ENCODE measurements around the gene UBAP2L.

DNA sequence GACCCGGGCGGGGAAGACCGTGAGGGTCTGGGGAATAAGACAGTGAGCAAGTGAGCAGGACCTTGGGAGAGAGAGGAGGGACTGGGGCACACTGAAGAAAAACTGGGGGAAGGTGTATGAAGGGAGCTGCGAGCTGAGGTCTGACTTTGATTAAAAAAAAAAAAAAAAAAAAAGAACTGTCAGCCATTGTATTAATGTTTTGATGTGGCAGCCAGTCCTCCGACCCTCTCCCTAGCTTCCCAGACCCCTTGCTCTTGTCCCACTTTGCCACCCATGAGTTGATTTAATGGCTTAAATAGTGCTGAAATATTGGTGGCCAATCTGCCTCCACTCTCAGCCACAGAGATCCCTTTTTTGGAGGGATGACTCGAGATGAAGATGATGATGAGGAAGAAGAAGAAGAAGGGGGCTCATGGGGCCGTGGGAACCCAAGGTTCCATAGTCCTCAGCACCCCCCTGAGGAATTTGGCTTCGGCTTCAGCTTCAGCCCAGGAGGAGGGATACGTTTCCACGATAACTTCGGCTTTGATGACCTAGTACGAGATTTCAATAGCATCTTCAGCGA is 52.3 kb downstream of the UBAP2L start:
- TF ChIP-seq, protein P1, sequence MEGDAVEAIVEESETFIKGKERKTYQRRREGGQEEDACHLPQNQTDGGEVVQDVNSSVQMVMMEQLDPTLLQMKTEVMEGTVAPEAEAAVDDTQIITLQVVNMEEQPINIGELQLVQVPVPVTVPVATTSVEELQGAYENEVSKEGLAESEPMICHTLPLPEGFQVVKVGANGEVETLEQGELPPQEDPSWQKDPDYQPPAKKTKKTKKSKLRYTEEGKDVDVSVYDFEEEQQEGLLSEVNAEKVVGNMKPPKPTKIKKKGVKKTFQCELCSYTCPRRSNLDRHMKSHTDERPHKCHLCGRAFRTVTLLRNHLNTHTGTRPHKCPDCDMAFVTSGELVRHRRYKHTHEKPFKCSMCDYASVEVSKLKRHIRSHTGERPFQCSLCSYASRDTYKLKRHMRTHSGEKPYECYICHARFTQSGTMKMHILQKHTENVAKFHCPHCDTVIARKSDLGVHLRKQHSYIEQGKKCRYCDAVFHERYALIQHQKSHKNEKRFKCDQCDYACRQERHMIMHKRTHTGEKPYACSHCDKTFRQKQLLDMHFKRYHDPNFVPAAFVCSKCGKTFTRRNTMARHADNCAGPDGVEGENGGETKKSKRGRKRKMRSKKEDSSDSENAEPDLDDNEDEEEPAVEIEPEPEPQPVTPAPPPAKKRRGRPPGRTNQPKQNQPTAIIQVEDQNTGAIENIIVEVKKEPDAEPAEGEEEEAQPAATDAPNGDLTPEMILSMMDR (IDR thresholded peaks at IDR 0.05; ENCODE audit: insufficient read depth, low read length, poor library complexity, severe bottlenecking): no peak
- TF ChIP-seq EZH2phosphoT487 (conservative IDR thresholded peaks at IDR 0.05; ENCODE audit: low read length): no peak

All from SU-DHL-6 (cell line).